ENCODE data around the gene JUP. TPM values are rescaled to one million over a fixed set of nuclear protein-coding genes. Genes with fewer than 3 reads are reported as not detected.

JUP gene
- total and polyA plus RNA-seq, 2 of the 4 experiments (the other 2 are of a cell fraction), result 12.9 to 27.3 TPM

DNA sequence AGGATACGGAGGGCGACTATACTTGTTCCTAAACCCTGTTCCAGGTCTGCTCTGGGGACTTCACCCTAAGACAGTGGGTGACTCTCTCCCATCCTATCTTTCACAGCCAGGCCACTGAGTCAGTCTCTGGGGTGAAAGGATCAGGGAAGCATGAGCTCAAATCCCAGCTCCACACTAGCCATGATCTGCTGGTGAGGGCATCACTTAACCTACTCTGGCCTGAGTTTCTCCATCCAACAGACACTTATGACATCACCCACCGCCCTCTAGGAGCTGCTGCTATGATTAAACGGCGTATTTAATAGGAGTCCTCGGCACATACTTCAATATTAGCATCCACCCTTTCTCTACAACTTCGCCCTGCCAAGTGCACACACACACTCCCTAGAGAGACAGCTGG is 64.3 kb downstream of the JUP start:
- dilution Hi-C loops (cut with HindIII; ENCODE audit: low sequenced_read_pairs, unreplicated experiment) (no loop called here), intact Hi-C loops (cut with micrococcal nuclease) (no loop called here), in situ Hi-C loops (cut with MboI; ENCODE audit: low sequenced_read_pairs) (no loop called here)
- Histone ChIP-seq H2AK9ac (replicated peaks; ENCODE audit: low read depth, low read length, poor library complexity) (no peak overlapping the region), H2AFZ (replicated peaks; ENCODE audit: low read length, poor library complexity) (no peak overlapping the region), H3K14ac (replicated peaks; ENCODE audit: low read depth, low read length) (no peak overlapping the region), H4K20me1 (ENCODE audit: insufficient read depth, low read length) (no peaks in the 10 kb centered on the region), H3K27me3 (ENCODE audit: control insufficient read depth, insufficient read depth, low read length) (peaks cover 16% of the 10 kb centered on the region), H3K4me1 (ENCODE audit: control insufficient read depth, insufficient read depth, low read length) (0 out of 2 replicates have a peak, but pooled peaks cover 2% of the 10 kb centered on the region), H3K56ac (ENCODE audit: extremely low read depth, insufficient read depth, low read length) (no peak overlapping the region), H3K9me1 (ENCODE audit: insufficient read depth, low read length) (no peaks in the 10 kb centered on the region), H2BK15ac (ENCODE audit: low read depth, low read length) (no peak overlapping the region), H3K27ac (ENCODE audit: insufficient read depth, low read length) (no peak overlapping the region), H3K23ac (ENCODE audit: low read depth, low read length) (no peak overlapping the region), H3K9ac (ENCODE audit: low read depth, low read length) (no peak overlapping the region), H3K4me2 (ENCODE audit: low read depth, low read length) (no peak overlapping the region), H4K5ac (ENCODE audit: low read depth, low read length) (no peak overlapping the region), H2BK120ac (ENCODE audit: low read depth, low read length) (no peak overlapping the region), H2BK5ac (ENCODE audit: low read depth, low read length, poor library complexity, severe bottlenecking) (no peak overlapping the region), H3K36me3 (ENCODE audit: control insufficient read depth, insufficient read depth, low read length) (no peaks in the 10 kb centered on the region), H3K18ac (ENCODE audit: low read depth, low read length) (no peak overlapping the region), H4K91ac (ENCODE audit: insufficient read depth, low read depth, low read length) (no peak overlapping the region), H4K8ac (ENCODE audit: low read depth in 2 of 2, low read length in 2 of 2) (no peak overlapping the region), H3K4me3 (ENCODE audit: insufficient read depth, low read depth, low read length) (no peak overlapping the region), H2BK20ac (ENCODE audit: low read depth, low read length) (no peak overlapping the region), H3K79me1 (ENCODE audit: low read depth in 1 of 2, low read length in 2 of 2) (no peaks in the 10 kb centered on the region), H3K9me3 (ENCODE audit: control insufficient read depth, insufficient read depth, low read length) (no peaks in the 10 kb centered on the region), H2AK5ac (ENCODE audit: low read depth, low read length) (no peak overlapping the region), H3K4ac (ENCODE audit: low read depth, low read length) (no peak overlapping the region)
- DNase-seq (no peak), ATAC-seq (ENCODE audit: low read depth) (peak; percentile 30)
- CTCF ChIA-PET, result no interaction called here
- WGBS, 2 experiments (ENCODE audit: extremely low coverage in 2 of 2, insufficient read length in 1 of 2), result no CpG with 5 or more reads among the region's 7 CpGs
- POLR2A ChIA-PET (ENCODE audit: unreplicated experiment), result no interaction called here
- BruUV-seq (replicated peaks), result no TSS peak
- no peak for TF ChIP-seq BHLHE40 (IDR thresholded peaks at IDR 0.05; ENCODE audit: low read depth, low read length)
- TF ChIP-seq MXI1 (IDR thresholded peaks at IDR 0.05; ENCODE audit: borderline replicate concordance, low read depth, low read length), result no peak
- no peak for TF ChIP-seq MAZ (IDR thresholded peaks at IDR 0.05; ENCODE audit: borderline replicate concordance, low read depth, low read length)
